Activated CD8-positive, alpha-beta memory T cell treated with anti-CD3 and anti-CD28 coated beads, Interleukin-2, amount 50 U/mL, for 48 hours (primary cell): ENCODE measurements around the gene PCDH9.

ENCODE experiments used
- DNase-seq: peaks from one replicate; pipeline ENCODE4 v3.0.0-alpha.2; 2020

Gene PCDH9

DNA sequence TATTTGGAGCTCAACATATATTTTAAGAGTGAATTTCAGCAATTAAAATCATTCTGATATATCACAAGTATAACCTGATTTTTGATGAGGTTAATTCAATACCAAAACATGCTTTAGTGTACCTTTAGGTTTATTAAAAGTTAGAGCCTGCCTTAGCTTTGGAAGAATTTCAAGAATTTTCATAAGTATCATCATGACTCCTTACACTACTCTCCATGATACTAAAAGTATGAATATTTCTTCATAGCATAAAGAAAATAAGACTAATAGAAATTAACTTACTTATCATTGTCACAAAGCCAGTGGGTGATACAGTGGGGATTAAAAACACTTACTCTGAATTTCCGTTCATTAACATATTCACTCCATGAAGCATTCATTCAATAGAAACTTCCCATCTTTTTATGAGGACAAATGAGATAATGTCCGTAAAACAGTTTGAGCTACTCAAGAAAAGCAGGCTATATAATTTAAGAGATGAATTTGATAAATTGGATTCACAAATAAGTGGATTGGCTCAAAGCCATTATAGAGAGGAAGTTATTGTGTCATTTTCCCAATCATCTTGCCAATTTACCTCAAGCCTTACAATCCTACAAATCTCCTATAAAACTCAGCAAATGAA is 214.0 kb downstream of the PCDH9 start:
- DNase-seq, result no peak

DNA sequence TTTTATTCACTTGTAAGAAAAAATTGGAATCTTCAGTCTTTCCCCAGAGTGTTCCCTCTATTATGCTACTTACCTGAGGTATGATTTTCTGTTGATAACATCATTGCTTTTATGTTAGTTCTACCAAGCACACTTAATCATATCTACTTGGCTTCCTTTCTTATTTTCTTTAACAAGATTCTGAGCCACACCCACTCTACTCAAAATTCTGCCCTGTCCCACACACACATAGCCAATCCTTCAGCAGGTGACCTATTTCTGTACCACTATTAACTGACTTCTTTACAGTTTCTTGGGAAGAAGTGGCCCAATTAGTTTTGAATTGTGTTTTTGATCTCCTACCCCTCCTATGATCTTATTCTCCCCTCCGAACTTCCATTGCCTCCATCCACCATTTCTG is 215.7 kb downstream of the PCDH9 start:
- no peak for DNase-seq

- DNase-seq, result no peak
Observed at GRCh38 chr13:67013709-67014108, 216.4 kb downstream of the PCDH9 start.

DNA sequence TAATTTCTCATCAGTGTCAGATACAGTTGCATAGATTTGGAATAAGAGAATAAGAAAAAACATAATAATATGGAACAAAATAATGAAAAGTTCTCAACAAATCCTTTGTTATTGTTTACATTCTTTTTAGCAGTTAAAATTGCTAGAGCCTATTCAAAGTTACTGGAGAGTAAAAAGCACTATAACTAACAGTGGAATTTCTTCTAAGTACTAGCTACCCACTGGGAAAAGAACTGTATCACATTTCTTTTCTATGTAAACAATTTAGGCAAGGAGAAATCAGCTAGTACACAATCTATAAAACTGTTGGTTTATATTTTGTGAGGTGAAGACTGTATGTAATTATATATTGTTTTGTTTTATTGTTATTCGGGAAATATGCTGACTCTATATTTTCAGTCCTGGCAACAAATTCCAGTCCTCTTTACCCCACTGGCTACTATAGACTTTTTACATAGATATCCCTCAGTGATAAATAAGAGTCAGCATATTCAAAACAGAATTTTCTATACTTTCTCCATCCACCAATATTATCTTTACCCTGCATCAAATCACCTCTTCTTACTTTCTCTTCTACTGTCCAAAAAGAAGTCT is 222.0 kb downstream of the PCDH9 start:
- no peak for DNase-seq

DNA sequence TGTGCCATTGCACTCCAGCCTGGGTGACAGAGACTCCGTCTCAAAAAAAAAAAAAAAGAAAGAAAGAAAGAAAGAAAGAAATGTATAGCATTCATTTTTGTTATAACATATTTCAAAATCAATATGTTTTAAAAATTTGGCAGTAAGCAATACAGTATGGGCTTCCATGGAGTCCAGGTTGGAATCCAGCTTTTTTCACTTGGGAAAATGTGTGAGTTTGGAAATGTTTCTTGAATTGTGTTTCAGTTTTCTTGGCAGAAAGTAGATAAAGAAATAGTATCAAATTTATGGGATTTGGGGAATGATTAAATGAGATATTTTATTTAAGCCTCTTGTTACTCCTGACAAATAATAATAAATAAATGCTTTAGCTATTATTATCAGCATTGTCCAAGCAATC is 225.6 kb downstream of the PCDH9 start:
- no peak for DNase-seq

DNA sequence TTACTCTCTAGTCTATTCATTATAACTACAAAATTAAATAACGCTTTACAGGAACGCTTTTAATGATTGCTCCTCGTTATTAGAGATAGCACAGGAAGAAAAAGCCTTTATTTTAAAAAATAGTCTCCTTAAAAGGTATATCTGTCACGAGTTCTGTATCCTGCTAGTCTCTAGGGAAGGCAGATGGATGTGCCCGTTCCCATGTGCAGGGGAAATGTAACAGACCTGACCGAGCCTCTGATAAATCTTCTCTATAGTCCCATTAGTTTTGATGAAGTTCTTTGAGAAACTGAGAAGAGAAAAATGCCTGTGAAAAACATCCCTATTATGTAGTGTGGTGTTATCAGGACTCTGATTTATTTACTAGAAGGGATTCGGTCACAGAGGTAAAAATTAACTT is 226.4 kb downstream of the PCDH9 start:
- DNase-seq, result no peak

- DNase-seq, result no peak
Observed at GRCh38 chr13:67001363-67001762, 228.8 kb downstream of the PCDH9 start.

- no peak for DNase-seq
Observed at GRCh38 chr13:66996503-66996902, 233.6 kb downstream of the PCDH9 start.

DNA sequence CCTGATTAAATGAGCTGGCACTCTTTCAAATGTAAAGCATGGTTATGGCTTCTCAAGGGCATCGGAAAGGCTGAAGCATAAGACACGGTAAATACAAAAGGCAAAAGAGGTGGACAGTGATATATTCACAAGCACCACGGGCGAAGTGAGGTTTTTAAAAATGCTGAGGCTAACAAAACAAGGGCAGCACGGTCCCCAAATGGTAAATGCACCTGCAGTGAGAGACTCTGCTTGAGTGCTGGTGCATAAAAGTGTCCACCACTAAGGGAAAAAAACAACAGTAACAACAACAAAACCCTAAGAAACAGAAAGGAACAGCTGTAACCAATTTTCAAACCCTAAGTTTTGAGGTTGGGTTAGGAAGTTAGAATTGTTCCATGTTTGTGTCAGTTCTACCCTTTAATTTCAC is 234.9 kb downstream of the PCDH9 start:
- no peak for DNase-seq

GRCh38 chr13:66994517-66995202 is 235.5 kb downstream of the PCDH9 start:
- DNase-seq, result no peak

DNA sequence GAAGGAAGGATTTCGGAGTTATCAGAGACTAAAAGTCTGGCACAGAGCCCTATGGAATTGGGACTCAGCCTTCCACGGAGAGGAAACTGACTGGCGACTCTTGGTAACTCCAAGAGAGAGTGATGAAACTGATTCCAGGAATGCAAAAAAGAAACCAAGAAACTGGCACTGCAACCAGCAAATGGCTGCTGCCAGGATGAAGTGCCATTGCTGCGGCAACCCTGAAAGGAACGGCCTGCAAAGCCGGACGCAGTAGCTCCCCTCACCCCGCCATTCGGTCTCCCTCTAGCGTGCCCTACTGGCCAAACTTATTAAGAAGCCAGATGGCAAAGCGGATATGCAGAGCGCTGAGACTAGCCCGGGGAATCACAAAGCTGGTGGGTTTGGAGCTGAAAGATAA is 236.0 kb downstream of the PCDH9 start:
- DNase-seq, result no peak

- no peak for DNase-seq
Observed at GRCh38 chr13:66992719-66993118, 237.4 kb downstream of the PCDH9 start.

- DNase-seq, result no peak
Observed at GRCh38 chr13:66992183-66992582, 238.0 kb downstream of the PCDH9 start.

DNA sequence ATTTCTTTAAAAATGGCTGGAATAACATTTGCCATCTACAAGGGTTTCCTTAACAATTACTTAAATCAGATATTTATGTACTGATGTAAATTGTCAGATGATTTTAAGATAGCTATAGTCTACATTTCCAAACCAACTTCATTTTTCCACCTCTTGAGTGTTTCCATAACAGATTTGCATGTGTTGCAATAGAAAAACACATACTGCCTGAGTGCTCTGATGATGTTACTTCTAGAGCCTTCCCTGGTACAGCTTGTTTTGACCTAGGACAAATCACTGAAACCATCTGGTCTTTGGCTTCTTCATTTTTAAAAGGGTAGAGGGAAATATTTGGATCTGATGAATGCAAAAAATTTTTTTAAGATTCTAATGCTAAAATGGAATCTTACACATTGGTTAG is 245.9 kb downstream of the PCDH9 start:
- no peak for DNase-seq

GRCh38 chr13:66981912-66982311 is 248.2 kb downstream of the PCDH9 start:
- no peak for DNase-seq

GRCh38 chr13:66977161-66977560 is 253.0 kb downstream of the PCDH9 start:
- DNase-seq, result no peak

GRCh38 chr13:66974889-66975288 is 255.2 kb downstream of the PCDH9 start:
- no peak for DNase-seq

DNA sequence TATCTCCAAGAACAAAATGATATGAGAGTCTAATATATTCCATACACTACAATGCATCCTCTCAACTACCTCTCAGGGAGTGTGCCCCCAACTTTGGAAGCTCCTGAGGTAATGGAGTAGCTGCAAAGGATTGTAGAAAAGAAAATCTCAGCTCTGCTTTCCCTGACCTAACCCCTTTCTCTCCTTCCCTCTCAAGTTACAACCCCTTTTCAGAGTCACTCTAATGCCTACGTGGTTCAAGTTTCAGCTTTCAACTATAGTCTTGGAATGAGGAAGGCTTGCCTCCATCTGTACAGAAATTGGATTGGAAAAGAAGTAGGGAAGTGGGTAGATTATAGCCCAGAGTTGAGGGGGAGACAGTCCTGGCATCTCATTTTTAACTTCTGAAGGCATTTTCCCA is 256.0 kb downstream of the PCDH9 start:
- DNase-seq, result no peak

- DNase-seq, result no peak
Observed at GRCh38 chr13:66972659-66973058, 257.5 kb downstream of the PCDH9 start.

DNA sequence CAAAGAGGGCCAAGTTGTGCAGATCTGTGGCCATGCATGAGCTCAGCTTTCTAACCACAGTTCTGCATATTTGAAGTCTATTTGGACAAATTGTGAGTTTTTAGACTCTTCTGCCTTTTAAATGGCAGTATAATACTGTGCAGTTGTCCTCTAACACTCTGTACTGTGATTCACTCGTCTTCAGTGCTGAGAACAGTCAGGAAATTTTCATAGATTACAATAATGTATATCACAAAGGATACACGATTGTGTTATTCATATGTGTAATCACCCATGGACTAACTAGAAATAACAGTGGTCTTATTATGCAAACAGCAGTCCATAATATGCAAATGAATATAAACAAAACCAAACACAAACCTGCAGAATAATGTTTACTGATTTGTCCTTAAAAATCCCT is 259.1 kb downstream of the PCDH9 start:
- no peak for DNase-seq

DNA sequence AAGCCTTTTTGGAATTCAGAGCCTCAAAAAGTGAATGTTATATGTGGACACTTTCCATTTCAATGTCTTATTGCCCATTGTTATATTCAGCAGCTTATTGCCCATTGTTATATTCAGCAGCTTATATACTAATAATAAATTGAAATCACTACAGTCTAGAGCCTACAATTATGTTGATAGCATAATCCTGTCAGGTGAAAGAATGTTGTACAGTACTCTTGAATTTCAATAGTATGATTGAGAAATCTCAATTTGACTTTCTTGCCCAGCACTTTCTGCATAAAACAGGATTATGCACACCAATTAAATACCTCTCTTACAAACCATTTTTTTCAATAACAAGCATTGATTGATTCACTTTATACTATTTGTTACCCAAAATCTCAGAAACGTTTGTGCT is 260.8 kb downstream of the PCDH9 start:
- DNase-seq, result no peak

DNA sequence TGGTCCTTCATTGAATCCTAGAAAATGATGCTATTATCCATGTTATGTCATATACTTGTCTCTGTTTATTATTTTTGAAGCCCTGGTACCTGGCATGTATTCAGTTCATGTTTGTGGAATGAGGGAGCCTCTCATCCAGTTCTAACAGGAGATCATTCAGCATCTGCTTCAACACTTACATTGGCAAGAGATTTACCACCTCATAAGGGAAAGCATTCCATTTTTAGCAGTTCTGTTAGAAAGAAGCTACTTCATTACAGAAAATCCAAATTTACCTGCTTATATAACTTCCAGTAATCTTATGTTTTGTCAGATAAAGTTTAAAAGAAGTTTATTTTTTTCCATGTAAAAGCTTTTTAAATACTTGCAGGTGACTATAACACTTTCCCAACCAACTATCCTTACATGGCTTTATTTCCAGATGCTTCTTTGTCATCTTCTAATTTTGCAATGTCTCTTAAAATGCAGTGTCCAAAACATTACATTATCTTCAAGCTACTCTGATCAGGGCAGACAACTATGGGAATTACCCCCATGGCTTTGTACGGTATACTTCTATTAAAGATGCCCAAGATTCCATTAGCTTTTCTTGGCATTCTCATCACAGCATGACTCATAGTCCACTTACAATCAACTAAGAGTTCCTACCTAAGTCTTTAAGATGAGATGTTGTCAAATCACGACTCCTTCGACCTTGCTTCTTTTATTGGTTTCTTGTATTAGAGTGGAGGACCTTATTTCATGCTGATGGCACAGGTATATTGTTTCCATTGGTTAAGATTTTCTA is 262.1 kb downstream of the PCDH9 start:
- no peak for DNase-seq

- no peak for DNase-seq
Observed at GRCh38 chr13:66965181-66965580, 265.0 kb downstream of the PCDH9 start.

DNA sequence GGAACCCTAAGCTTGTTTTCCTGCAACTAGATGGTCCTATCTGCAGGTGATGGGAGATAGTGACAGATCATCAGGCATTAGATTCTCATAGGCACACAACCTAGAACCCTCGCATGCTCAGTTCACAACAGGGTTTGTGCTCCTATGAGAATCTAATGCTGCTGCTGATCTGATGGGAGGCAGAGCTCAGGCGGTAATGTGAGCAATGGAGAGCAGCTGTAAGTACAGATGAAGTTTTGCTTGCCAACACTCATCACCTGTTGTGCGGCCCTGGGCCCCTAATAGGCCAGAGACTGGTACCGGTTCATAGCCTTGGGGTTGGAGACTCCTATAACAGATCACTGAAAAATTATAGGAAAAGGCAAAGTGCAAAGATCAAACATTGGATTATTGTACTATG is 267.2 kb downstream of the PCDH9 start:
- no peak for DNase-seq
